WERI-Rb-1 (cell line): ENCODE measurements around the gene MEP1A.

ENCODE experiments used
- DNase-seq: peaks from one replicate; pipeline ENCODE4 v3.0.0-alpha.2; 2020
- H3K27ac ChIP-seq: fragments of 250-450 bp; sonication (Bioruptor Pico); 2 replicates; pipeline ENCODE4 v1.5.1; 2020; ENCODE audit warnings: mild to moderate bottlenecking, moderate library complexity
- H3K27me3 ChIP-seq: fragments of 250-450 bp; sonication (Bioruptor Pico); 2 replicates; pipeline ENCODE4 v1.5.1; 2021; ENCODE audit warnings: mild to moderate bottlenecking, low read depth, moderate library complexity; ENCODE audit not compliant: insufficient read depth, severe bottlenecking
- H3K36me3 ChIP-seq: fragments of 250-450 bp; sonication (Bioruptor Pico); 2 replicates; pipeline ENCODE4 v1.5.1; 2020; ENCODE audit warnings: mild to moderate bottlenecking, moderate library complexity
- H3K4me3 ChIP-seq: 2 replicates; pipeline ENCODE4 v1.5.1; 2011; ENCODE audit warnings: low read depth, mild to moderate bottlenecking, control low read depth, low read length
- H3K9me3 ChIP-seq: fragments of 250-450 bp; sonication (Bioruptor Pico); 2 replicates; pipeline ENCODE4 v1.5.1; 2021; ENCODE audit warnings: mild to moderate bottlenecking, moderate library complexity; ENCODE audit not compliant: severe bottlenecking
- TF ChIP-seq, protein P1 (sequence below): IDR thresholded peaks from 2 replicates; pipeline ENCODE4 v1.5.1; 2011; ENCODE audit warnings: low read depth, mild to moderate bottlenecking, control low read depth, inconsistent platforms, low read length

MEP1A gene

DNA sequence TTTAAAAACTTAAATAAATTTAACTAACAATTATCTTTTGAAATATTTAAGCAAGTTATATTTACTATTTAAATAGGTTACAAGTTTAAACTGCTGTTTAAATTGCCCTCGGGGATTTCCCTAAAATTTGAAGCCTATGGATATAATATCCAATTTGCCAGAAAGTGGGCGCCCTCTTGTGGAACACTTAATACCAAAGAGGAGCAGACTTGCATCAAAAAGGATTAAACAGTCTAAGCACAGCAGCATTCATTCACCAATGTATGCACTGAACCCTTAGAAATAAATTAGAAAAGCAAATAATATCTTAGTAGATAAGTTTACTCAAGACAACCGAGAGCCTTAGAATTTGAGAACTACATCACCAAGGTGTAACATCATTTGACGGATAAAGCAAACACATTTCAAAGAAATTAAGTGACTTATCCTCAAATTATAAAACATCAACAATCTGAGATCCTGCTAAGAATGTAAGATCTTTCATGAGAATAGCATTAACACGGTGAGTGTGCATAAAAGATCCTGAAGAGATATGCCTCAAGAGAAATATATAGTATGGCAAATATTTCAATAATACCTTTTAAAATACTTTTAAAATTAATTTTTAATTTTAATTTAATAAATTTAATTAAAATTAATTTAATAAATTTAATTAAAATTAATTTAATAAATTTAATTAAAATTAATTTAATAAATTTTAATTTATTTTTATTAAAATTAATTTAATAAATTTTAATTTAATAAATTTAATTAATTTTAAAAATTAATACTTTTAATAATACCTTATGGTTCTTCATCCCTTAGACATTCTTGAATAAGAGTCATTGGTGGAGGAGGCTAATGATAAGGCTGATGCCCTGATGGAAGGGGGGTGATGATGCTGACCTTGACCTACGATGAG, 11.5 kb upstream of the MEP1A start:
- Histone ChIP-seq H3K36me3 (no peaks in the 10 kb centered on the region), H3K27me3 (no peaks in the 10 kb centered on the region), H3K4me3 (no peak overlapping the region), H3K9me3 (no peaks in the 10 kb centered on the region), H3K27ac (no peak overlapping the region)
- TF ChIP-seq, protein P1, sequence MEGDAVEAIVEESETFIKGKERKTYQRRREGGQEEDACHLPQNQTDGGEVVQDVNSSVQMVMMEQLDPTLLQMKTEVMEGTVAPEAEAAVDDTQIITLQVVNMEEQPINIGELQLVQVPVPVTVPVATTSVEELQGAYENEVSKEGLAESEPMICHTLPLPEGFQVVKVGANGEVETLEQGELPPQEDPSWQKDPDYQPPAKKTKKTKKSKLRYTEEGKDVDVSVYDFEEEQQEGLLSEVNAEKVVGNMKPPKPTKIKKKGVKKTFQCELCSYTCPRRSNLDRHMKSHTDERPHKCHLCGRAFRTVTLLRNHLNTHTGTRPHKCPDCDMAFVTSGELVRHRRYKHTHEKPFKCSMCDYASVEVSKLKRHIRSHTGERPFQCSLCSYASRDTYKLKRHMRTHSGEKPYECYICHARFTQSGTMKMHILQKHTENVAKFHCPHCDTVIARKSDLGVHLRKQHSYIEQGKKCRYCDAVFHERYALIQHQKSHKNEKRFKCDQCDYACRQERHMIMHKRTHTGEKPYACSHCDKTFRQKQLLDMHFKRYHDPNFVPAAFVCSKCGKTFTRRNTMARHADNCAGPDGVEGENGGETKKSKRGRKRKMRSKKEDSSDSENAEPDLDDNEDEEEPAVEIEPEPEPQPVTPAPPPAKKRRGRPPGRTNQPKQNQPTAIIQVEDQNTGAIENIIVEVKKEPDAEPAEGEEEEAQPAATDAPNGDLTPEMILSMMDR: peak; percentile 64
- DNase-seq: peak; percentile 83

GRCh38 chr6:46784535-46784934, 8.7 kb upstream of the MEP1A start:
- no peaks in the 10 kb centered on the region for H3K36me3 ChIP-seq
- H3K27me3 ChIP-seq: no peaks in the 10 kb centered on the region
- no peak overlapping the region for H3K4me3 ChIP-seq
- H3K27ac ChIP-seq: no peak overlapping the region
- no peak for DNase-seq
- TF ChIP-seq, protein P1: no peak
- H3K9me3 ChIP-seq: no peaks in the 10 kb centered on the region

DNA sequence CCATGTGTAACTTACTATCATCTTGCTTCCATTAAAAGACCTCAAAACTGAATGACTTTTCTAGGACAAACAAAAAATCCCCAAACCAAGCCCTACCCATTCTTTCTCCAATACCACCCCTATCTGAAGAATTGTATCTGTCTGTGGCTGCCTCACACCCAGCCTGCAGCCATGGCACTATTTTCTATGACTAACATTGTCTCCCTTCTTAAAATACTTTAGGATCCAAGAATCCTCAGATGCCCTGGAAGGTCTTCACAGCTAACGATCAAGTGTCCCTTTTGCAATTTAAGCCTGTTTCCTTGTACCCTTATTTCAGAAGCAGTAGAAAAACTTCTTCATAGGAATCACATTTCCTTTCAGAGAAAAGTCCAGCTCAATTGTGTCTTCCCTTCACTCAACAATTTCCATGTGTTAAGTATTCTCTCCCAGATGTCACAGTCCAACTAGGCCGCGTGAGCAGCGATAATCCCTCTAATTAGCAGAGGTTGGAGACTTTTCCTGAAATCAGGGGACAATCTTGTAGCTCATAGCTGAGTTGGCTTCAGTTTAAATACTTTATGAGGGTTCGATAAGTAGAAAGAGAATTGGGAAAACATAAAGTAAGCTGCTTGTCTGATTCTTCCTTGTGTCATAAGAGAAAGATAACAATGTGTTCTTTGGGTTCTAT, 5.2 kb upstream of the MEP1A start:
- peak; percentile 55 for DNase-seq
- H3K9me3 ChIP-seq: no peaks in the 10 kb centered on the region
- no peaks in the 10 kb centered on the region for H3K27me3 ChIP-seq
- TF ChIP-seq, protein P1: no peak
- H3K27ac ChIP-seq: no peak overlapping the region
- H3K36me3 ChIP-seq: no peaks in the 10 kb centered on the region
- H3K4me3 ChIP-seq: no peak overlapping the region

DNA sequence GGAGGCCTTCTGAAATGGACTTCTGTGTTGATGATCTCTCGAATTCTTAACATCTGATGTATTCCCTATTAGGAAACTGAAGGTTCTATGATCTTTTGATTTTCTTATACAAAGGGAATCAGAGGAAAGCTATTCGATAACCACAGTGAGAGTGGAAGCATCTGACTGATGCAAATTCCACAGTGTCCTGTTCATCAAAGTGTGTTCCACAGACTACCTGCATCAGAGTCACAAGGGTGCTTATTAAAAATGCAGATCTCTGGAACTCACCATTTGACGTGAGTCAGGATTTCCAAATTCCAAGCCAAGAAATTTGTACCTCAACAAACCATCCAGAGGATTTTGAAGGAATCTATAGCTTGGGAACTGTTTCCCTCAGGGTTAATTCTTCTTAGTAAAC, 4.4 kb upstream of the MEP1A start:
- Histone ChIP-seq H3K36me3 (no peaks in the 10 kb centered on the region), H3K27ac (no peak overlapping the region), H3K9me3 (no peaks in the 10 kb centered on the region), H3K27me3 (no peaks in the 10 kb centered on the region), H3K4me3 (no peak overlapping the region)
- no peak for DNase-seq
- TF ChIP-seq, protein P1: no peak

GRCh38 chr6:46789434-46790354, 3.5 kb upstream of the MEP1A start:
- H3K27me3 ChIP-seq: no peaks in the 10 kb centered on the region
- no peak for DNase-seq
- TF ChIP-seq, protein P1: no peak
- H3K36me3 ChIP-seq: no peaks in the 10 kb centered on the region
- H3K9me3 ChIP-seq: no peaks in the 10 kb centered on the region
- H3K4me3 ChIP-seq: no peak overlapping the region
- no peak overlapping the region for H3K27ac ChIP-seq
